Tongue (tissue), 2 donors: ENCODE results near the gene SPATS2. TPM values are rescaled to one million over a fixed set of nuclear protein-coding genes. Genes with fewer than 3 reads are reported as not detected.
"Not testable (repeated sequence)": the region's sequence is repeated elsewhere in the genome, so short reads cannot be mapped to it uniquely, and the experiment has no call there.

Experiments
- DNase-seq: peaks from one replicate; pipeline ENCODE4 v3.0.0-alpha.2; 2015
- total RNA-seq: library from RNA; depleted of rRNA; stranded (reverse); fragments of >200 nt; gene quantifications from one replicate; pipeline ENCODE4 v1.2.3, GENCODE V29; 2014

SPATS2 gene
- total RNA-seq, 1 donor from 2014 or later = 28.7 TPM

GRCh38 chr12:49352351-49352750, 14.9 kb upstream of the SPATS2 start:
- no peak for DNase-seq

- DNase-seq = no peak
Observed at GRCh38 chr12:49355913-49356312, 11.3 kb upstream of the SPATS2 start.

DNA sequence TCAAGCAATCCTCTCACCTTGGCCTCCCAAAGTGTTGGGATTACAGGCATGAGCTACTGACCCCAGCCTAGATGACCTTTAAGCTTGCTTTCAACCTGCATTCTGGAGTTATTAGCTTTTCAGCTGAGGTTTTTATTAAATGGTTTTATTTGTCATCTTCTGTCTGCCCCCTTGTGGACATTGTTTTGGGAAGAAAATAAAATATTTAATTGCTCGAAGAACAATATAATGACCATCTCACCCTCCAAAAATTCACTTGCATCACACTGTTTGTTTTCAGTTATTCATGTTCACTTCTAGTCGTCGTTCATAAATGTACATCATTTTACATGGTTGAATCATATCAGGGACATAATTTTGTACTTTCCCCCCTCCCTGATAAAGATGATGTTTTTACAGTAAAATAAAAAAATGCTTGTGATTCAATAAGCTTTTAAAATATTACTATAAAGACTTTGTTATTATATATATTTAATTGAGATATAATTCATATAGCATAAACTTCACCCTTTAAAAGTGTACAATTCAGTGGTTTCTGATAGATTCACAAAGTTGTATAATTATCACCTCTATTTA, 10.1 kb upstream of the SPATS2 start:
- no peak for DNase-seq

DNA sequence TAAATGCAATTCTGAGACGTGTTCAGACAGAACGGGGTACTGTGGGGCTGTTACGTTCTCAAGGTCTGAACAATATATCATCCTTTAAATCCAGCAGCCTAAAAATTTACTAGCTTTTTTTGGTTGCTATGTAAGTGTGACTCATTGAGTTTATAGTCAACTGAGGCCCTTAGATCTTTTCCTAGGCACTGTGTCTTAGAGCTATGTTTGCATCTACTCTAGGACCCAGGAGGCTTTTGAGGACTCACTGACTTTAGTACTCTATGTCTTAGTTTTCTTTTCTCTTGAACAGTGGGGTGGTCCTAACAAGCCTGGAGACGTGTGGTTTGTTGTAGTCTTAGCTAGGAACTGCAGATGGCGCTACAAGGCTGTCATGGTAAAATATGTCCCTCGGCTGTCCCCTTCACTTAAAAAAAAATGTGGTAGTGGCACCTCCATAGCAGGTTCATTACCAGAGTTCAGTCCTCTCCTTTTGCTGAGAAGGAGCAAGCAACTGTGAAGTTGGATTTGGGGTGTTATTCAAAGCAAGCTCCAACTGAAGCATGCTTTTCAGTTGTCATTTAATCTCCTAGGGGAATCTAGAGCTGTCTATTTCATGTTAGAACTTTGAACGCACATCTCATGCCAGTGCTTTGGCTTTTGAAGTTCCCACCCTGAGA, 8.7 kb upstream of the SPATS2 start:
- DNase-seq = peak; percentile 87

DNA sequence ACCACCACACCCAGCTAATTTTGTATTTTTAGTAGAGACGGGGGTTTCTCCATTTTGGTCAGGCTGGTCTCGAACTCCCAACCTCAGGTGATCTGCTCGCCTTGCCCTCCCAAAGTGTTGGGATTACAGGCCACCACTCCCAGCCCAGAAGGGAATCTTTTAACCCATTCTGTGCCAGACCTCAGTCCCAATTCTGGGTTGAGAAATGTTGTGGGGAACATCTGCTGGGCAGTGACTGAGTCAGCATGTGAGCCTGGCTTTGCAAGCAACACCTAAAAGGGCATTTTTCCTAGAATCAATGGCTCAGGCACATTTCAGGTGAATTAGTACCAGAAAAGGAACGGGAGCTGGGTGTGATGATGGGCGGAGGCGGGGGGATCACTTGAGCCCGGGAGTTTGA, 7.6 kb upstream of the SPATS2 start:
- DNase-seq = no peak

- DNase-seq = no peak
Observed at GRCh38 chr12:49362077-49362476, 5.2 kb upstream of the SPATS2 start.

DNA sequence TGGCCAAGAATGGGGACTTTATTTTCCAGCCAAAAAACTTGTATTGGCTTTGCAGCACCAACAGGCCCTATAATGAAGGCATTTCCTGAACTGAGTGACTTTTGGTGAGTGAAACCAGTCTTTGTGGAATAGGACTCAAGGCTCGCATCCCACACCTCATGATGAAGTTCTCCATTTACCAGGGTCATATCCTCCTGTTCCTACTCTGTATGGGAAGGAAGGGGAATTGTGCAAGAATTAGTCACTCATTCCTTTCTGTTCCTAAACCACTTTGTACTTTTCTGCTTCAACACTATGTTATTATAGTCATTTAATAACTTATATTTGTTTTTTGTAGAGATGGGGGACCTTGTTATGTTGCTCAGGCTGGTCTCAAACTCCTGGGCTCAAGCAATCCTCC, 2.3 kb upstream of the SPATS2 start:
- no peak for DNase-seq

GRCh38 chr12:49365542-49365941, 1.7 kb upstream of the SPATS2 start:
- no peak for DNase-seq

DNA sequence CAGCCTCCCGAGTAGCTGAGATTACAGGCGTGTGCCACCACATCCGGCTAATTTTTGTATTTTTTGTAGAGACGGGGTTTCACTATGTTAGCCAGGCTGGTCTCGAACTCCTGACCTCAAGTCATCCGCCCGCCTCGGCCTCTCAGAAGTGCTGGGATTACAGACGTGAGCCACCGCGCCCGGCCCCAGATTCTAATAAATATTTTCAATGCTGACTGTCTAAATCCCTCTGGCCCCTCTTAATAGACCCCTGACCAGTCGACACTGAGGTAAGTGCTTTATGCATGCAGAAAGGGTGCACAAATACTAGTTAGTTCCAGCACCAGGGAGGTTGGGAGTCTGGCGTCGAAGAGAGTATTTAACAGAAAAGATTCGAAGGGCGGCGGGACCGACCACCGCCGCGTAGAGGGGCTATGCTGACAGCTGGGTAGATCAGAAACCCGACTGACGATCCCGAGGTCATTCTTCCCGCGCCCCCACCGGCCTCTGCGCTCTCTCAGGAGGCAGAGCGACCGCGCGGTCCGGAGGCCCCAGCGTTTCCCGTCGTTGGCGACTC, 1.1 kb upstream of the SPATS2 start:
- DNase-seq = no peak

DNA sequence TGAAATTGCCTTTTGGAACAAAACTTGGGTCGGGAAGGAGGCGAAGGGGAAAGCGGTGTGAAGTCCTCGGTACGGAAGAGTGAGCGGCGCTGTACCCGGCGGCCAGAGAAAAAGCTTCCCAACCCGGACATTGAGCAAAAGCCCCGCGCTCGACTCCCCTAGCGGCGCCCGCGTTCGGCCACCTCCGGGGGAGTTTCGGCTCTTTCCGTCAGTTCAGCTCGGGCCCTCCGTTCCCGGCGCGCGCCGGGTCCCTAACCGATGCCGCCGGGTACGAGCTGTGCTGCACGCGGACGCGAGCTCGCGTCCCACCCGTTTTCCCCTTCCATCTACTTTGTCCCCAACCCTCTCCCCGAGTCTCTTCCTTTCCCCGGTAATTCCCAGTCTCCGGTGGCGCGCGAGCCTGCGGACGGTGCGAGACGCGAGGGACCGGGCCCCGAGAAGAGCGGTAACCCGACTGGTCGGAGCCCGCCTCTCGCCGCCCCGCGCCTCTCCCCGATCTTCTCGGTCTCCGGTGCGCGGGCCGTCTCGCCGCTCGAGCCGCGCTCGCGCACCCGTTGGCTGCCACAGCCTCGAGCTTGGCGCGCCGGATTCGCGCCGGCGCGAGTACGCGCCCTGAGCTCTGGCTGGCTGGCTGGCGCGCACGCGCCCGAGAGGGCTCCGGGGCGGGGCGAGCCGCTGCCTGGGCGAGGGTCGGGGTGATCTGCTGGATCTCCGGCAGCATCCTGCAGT, 446 bp upstream of the SPATS2 start:
- DNase-seq = peak; percentile 98

DNA sequence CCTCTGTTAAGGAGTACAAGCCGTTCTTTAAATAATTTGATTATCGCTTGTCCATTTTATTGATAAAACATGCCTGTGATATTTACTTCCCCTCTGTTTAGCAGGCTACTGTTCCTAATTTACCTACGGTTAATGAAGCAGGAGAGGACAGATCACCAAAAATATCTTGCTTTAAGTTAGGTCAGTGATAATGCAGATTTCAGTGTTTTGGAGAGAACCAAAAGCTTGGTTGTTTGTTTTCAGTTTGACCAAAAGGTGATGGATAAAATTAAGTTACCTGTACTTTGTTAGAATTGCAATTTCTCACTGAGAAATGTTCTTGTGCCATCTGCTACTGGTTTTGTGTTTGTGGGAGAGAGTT, 958 bp downstream of the SPATS2 start:
- DNase-seq = no peak

DNA sequence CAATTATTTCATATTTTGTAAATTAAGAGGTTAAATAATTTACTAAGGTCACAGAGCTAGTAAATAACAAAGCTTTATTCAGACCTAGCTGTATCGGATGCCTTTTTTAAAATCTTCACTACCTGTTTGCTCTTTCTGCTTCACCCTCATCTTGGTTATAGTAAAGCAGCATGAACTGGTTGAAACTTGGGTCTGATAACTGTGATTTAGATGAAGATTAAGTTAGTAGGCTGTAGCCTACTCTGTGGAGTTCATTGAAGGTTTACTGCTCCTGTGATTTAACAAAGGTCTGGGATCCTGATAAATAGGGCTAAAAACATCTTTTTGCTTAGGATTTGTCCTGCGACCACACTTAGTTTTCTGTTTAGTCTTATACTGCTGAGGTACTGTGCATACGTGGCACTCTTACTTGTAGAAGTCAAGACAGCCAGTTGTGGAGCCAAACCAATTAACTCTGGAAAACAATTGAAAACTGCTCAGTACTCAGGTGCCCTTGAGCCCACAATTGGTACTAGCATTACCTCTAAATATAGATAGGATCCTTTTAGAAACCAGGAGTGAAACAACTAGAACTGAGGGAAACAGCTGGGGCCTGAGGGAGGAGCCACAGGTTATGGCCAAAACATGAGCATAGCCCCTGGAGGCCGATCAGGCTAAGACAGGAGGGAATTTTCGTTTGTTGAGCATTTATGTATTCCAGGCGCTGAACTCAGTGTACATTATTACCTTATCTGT, 2.3 kb downstream of the SPATS2 start:
- peak; percentile 56 for DNase-seq

- no peak for DNase-seq
Observed at GRCh38 chr12:49370539-49370938, 3.3 kb downstream of the SPATS2 start.

DNA sequence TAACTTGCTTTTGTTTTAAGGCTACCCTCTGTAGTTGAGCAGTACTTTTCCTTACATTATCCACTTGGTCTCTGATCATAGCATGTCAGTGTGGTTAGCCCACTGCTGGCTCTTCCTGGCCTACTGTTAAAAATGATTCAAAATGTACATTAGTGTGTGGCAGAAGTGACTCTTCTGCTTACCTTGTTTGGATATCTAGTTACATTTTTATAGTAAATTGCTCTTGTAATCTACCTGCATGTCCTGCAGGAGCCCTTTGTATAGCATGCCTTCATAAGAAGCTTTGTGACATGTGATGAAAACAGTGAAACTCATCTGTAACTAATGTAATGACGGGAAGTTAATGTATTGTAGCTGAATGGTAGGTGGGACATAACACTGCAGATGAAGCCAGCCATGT, 8.1 kb downstream of the SPATS2 start:
- no peak for DNase-seq

DNA sequence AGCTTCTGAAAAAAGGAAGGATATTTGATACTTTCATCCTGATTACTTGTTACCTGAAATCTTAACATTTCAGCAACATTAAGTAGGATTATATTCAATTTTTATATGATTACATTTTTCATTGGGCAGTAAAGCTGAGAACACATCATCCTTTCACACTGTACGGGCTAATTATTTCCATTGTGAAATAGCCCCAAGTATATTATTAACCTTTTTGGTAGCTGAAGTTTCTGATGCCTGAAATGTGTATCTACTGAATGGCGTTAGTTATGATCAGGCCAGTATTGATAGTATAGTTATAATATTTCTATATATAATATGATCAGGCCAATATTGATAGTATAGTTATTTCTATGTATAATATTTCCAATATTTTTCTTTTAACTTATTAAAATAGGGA, 10.1 kb downstream of the SPATS2 start:
- DNase-seq = no peak

- DNase-seq = not testable (repeated sequence)
Observed at GRCh38 chr12:49380184-49380583, 12.9 kb downstream of the SPATS2 start.

DNA sequence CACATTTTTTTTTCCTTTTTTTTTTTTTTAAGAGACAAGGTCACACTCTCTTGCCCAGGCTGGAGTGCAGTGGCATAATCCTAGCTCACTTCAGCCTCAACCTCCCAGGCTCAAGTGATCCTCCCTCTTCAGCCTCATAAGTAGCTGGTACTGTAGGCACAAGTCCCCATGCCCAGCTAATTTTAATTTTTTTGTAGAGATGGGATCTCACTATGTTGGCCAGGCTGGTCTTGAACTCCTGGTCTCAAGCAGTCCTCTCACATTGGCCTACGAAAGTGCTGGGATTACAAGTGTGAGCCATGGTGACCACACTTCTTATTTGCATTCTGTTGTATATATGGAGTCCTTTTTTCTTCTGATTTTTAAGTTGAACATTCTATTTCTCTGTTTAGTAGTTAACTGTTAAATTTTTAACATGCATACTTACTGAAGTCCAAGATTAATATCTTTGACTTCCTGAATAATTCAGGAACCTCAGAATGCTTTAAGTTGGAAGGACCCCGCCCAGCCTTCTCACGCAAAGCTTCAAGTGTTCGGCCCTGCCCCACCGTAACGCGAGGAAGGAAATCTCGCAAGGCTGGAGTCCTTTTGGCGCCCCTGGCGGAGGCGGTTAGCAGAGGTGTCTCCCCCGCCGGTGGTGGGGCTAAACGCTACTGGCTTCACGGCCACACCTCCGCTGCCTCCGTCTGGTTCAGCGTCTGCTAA, 21.6 kb downstream of the SPATS2 start:
- DNase-seq = peak; percentile 22

DNA sequence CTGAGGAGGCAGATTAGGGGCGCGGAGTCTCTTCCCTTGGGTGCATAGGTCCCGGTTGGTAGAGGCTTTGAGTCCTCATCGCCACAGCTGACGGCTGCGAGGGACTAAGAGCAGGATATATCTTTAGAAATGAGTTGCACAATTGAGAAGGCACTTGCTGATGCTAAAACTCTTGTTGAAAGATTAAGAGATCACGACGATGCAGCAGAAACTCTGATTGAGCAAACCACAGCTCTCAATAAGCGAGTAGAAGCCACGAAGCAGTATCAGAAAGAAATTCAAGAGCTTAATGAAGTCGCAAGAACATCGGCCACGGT, 22.1 kb downstream of the SPATS2 start:
- no peak for DNase-seq

- DNase-seq = no peak
Observed at GRCh38 chr12:49397000-49397399, 29.7 kb downstream of the SPATS2 start.

GRCh38 chr12:49400304-49400703, 33.0 kb downstream of the SPATS2 start:
- DNase-seq = no peak

GRCh38 chr12:49403971-49404450, 36.7 kb downstream of the SPATS2 start:
- DNase-seq = peak; percentile 22

- DNase-seq = no peak
Observed at GRCh38 chr12:49404956-49405355, 37.7 kb downstream of the SPATS2 start.
